Measurements from ENCODE around the gene DNER.
"Not testable (repeated sequence)": the region's sequence is repeated elsewhere in the genome, so short reads cannot be mapped to it uniquely, and the experiment has no call there.

The DNER gene

DNA sequence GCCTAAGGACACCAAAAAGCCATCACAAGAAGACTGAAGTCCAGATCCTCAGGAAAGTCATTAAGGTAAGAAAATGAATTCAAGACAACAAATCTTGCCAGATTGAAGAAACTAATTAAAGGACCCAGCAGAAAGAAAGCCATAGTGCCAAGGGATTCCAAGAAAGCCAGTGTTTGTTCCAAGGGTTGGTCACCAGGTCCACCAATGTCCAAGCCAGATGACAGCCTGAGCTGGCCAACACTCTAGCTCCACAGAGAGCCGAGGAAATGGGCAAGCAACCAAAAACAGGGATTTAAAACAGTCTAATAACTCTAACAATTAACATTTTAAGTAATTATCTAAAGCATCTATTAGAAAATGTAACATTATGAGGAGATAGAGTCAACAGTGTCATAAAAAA, 49.2 kb downstream of the DNER start:
- DNase-seq: no peak

DNA sequence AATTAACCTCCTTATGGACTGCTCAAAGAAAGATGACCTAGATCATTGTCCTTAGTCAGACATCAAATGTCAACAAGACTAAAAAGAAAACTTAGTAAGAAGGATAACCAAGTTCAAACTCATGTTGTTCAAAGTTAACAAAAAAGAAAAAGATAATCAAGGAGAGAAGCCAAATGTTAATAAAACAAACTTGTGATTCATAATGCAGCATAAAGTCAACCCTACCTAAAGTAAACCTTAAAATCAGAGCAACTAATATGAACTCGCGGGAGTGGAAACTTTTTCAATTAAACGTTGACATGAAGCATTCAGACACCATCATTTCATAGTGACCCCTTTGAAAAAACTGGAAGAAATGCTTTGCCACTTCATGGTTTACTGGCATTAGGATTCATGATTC, 52.9 kb downstream of the DNER start:
- DNase-seq: no peak

DNA sequence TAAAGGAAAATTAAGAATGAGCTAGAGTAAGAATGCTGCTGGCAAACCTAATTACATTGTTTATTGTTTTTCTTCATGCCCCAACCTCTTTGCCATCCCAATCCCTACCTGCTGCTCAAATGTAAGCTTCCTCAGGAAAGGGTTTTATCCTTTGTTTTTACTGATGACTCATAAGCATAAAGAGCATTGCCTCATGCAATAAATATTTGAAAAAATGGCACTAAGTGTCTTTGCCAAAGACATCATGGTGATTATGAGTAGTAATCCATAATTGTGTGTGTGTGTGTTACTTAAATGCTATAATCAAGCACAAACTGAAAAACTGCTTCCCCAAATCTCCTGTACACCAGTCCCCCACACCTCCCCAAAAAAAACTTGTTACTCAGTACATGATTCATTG, 53.4 kb downstream of the DNER start:
- no peak for DNase-seq

DNA sequence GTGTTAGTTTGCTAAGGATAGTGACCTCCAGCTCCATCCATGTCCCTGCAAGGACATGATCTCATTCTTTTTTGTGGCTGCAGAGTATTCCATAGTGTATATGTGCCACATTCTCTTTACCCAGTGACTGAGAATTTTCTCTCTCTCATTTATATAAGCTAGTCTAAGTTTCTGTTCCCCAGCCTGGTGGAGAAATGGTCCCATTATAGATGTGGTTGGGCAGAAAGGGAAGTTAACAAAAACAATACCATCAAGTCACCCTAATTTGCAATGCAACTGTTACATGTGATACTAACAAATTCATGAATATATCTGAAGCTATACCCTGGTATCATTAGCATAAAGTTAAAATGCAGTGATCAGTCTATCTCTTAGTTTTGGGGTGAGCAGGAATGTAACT, 54.0 kb downstream of the DNER start:
- DNase-seq: no peak

DNA sequence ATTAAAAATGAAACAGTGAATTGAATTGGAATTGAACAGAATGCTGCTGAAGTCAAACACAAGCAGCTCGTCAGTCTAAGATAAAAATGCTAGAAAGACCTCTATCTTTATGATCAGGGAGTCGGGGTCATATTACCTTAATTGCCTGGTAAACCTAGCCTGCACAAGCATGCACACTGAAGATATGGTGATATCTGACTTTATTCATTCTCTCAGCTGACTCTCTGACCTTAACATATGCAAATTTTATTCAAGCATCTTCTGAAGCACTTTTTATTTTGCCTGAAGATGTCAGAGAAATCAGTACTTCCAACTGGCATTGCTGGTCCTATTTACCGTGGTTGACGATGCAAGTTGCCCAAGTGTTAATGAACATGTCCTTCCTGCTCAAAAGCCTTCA, 56.4 kb downstream of the DNER start:
- no peak for DNase-seq

DNA sequence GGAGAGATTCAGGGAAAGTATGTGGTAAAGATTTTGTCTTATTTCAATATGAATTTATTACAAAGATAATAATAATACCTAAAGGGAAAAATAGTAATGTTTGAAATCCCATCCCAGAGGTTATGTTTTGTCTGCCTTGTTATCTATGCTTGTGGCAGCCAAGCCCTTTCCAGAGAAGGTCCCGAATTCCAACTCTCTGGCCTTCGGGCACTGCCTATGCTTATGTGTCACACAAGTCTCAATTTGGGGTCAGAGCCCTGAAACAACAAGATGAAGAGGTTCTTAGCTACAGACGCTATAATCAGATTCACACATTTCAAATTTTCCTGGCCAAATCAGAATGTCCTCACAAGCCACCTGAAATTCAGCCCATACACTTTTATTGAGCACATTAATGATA, 59.9 kb downstream of the DNER start:
- DNase-seq: no peak

DNA sequence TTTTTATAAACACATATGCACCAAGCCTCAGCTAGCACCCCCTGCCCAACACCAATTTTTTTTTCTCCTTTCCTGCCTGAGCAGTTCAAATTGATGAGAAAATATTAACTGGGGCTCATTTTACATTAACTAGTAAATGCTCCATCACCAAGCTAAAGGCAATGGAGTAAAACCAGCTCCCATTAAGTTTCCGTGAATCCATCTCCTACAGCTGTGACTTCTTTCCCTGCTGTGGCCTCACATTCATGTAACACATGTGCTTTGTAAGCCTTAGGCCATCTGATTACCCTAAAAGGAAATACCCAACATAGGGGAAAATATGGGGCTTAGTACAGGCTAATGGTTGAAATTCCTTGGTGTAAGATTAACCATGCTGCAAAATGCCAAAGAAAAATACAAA, 60.8 kb downstream of the DNER start:
- DNase-seq: no peak

DNA sequence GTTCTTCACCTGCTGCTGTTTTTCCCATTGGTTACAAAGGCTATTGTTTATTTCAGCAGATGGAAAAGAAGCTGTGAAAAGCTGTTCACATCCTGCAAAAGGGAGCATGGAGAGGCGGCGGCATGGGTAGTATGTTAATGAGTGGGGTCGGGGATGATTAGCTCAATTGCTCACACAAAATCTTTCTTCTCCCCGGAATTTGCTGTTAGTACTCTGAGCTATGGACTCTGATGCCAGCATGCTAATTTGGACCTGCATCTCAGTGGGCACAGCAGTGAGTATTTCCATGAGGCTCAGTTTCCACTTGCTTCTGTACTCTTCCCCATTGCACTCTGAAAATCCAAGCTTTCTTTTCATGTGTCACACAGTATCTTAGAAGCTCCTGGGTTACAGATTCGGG, 61.6 kb downstream of the DNER start:
- no peak for DNase-seq

DNA sequence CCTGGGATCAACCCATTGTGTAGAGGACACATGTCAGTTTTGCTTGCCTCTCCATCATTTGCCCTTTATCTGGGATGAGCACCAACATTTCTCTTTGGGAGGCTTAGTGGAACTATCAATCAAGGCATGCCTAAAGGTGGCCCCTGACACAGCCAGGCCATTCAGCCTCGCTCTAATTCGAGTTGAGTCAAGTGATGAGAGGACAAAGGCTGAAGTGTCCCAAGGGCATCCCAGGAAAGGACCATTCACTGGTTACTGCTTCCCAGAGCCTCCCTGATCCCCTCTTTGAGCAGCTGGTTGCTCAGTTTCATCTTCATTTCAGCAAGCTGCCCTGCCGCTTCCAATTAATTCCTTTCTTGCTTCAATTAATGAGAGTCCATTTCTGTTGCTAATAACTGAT, 63.5 kb downstream of the DNER start:
- DNase-seq: no peak

DNA sequence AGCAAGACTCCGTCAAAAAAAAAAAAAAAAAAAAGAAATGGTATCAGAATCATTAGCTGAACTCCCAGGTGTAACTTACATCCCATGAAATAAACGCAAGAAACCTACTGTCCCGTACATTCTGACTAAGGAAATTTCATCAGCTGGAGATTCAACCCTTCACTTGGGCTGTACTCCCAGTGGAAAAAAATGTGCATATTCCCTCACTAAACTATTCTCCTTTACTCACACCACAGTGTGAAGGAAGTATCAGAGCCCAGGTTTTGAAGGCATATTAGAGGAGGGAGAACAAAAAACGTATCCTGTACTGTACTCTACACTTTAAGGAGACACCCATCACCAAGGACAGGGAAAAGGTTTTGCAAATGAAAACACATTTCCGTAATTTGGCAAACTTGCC, 64.3 kb downstream of the DNER start:
- DNase-seq: no peak

DNA sequence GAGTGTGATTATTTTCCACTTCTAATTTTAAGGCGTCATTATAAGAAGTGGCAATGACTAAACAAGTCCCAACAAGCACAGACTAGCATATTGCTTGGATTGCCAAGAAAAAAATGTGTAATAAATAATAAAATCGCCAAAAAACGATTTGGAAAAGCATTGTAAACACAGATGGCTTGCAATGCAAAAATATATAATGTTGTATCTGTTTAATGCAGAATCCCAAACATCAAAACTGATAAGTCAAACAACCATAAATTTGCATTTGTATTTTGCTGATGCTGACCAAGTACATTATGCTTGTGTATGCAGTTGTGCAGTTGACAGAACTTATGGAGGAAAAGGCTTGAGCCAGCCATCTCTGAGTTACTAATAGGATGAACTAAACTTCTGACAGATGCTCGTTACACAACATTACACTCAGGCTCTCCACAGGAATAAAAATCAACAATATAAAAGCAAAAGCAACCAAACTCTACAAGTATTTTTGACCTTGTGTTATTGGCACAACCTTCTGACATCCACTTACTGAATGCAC, 68.1 kb downstream of the DNER start:
- no peak for DNase-seq

DNA sequence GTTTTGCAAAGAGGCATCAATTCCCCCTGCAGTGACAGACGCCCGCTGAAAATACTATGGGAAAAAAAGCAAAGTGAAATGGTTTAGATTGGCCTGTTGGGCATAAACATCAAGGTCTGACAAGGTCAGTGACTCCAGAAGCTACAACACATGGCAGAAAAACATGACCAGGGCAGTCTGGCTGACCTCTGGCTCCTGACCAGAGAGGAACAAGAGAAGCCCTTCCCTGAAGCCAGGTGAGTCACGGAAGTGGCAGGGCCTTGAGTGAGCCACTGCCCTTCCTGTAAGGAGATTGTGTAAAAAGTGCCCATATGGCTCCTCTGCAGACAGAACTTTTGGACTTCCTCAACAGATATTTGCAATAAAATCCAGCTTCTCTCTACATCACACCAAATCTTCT, 72.0 kb downstream of the DNER start:
- DNase-seq: no peak

DNA sequence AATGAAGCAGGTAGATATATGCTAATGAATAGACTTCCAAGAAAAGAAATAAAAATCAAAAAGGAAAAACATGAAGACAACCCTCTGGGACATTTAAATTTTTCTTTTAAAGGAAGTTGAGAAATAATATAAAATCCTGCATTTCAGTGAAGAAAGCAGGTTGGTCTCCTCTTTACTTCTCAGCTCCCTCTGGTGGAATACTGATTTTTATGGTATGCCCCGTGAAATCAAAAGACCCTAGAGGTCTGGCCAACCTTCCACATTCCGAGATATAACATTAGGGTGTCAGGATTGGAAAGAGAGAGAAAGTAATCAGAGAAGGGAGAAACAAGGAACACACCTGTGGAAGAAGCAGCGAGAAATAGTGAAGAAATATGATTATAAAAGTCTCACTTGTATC, 72.7 kb downstream of the DNER start:
- DNase-seq: no peak

DNA sequence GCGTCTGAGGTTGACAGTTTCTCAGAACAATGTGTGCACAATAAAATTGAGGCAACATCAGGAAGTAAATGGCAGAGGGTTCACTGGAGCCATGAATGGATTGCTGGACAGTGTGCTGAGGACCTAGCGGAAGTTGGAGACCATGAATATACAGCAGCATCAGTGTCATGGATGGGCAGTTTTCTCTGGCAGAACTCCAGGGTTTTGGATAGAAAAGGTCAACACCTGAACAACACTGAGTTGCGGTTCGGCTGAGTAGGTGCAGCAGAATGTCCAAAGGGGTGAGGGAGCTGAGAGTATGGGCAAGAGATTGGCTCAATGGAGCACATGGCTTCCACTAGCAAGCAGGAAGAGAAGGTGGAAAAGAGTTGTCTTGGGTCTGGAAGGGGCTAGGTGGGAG, 73.7 kb downstream of the DNER start:
- DNase-seq: no peak

DNA sequence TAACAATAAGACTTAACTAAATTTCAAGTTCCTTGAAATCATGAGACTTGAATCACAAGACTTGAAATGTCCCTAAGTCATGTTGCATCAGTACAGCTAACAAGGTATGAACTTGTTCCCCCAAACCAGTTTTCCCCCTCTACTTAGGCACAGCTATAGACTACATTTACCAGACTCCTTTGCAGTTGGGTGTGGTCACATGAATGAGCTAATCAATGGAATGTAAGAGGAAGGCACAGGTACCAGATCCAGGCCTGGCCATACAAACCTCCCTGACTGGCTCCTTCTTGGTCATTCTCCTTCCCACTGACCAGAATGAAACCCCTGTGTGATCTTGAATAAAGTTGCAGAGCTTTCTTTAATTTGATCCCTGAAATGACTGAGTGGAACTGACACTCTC, 77.8 kb downstream of the DNER start:
- no peak for DNase-seq

DNA sequence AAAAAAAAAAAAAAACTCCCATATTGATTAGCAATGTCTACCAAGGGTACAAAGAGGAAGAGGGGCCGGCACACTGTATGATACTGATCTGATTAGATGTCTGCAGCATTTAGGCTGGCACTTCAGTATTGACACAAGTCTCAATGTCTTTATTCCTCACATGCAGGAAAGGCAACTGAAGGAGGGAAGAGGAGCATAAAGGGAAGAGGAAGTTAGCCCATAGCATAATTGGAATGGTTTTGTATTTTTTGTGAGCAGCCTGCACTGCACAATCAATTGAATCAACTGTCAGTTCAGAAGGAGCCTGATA, 79.0 kb downstream of the DNER start:
- no peak for DNase-seq

DNA sequence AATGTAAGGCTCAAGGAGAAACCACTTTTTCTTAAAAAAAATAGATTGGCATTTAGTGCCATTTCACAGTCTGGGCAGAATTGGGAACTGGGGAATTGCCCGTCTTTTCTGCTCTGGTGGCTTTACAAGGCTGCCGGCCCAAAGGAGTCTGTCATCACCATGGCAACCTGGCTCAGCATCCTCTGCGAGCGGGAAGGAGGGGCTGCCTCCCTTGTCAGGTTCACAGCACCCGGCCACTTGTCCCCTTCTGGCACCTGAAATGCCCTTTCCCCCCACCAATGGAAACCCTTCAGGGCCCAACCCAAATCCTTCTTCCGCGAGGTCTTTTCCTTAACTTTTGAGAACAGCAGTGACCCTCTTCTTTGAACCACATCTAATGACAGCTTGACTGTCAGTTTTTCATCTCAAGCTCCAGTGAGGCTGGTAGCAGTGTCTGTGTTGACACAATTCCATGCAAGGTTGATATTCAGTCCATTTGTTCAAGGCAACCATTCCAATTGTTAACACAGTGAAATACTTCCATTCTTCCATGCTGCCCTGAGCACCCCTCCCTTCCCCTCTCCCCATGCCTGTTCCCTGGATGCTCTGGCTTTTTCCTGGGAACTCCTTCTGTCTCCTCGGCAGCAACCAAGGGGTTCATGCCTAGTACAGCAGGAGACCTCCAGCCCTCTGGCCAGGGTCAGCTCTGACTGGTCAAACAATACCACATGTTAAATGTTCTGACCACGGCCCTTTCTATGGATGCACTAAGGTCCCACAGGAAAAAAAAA, 79.6 kb downstream of the DNER start:
- DNase-seq: no peak

DNA sequence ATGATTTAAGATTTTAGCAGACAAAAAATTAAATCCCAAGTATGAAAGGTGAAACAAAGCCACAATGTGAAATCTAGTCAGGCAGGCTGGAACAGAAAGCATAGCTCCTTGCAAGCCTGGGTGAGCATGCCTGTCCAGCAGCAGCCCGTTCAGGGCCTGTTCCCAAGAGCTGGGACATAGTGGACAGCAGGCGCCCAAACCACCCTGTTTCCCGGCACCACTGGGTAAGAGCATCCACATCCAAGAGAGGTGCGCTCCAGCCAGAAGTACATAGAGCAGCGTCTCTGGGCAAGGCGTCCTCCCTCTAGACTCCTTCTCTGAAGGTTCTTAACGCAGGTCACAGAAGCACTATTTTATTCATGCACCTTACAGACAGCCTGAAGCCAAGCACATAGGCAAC, 80.8 kb downstream of the DNER start:
- no peak for DNase-seq

DNA sequence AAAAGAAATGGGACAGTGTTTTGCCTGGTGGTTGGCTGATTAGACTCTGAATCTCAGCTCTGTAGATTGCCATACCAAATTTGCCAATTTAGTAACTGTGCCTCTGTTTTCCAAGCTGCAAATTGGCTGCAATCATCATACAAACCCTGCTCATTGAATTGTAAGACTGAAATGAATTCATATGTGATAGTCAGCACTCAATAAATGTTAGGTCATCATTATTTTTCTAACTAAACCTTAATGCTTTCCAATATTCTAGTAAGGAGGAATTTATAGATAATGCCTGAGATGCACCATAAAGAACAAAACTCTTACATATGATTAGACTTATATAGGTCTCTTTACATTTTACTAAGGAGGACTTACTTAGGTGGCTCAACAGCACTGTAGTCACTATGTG, 85.3 kb downstream of the DNER start:
- DNase-seq: no peak

DNA sequence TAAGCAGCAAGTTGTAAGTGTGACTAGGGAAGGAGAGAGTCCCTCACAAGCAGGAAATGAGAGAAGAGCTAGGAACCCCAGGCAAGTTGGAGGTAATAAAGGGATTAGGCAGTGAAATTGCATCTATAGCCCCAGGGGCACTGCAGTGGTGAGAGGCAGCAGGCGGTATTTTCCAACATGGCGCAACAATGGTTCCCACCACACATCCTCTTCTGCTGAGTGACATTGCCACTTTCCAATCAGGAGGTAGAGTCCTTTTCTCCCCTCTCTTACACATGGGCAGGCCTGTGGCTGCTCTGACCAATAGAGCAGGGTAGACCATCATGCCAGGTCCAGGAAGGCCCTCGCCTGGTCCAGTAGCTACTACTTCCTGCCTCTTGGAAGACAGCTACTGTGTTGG, 86.6 kb downstream of the DNER start:
- DNase-seq: peak; percentile 8

DNA sequence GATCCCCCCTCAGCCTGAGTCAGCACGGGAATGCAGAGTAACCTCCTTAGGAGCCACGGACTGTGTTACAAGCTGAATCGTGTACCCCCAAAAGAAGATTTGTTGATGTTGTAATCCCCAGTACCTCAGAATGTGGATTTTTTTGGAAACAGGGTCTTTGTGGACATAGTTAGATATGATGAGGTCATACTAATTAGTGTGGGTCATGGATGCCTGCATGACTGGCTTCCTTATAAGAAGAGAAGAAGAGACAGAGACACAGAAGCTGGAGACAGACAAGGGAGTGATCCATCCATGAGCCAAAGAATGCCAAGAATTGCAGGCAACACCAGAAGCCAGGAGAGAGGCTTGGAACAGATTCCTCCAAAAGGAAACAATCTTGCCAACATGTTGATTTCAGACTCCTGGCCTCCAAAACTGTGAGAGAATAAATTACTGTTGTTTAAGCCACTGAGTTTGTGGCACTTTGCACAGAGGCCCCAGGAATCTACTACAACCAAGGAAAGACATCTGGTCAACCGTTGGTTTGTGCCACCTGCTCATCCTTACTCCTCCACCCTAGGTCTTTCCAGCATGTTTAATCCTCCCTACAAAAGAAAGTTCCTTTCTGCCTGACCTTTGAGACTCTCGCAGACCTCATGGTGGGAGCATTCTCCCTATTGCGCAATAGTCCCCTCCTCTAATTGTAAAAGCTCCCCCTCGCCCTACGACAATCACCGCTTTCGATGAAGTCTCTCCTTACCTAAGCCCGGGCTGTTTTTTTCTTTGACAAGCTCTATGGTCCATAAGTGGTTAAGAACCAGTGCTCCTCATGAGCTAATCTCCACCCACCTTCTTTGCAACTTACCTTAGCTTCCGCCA, 91.6 kb downstream of the DNER start:
- no peak for DNase-seq

DNA sequence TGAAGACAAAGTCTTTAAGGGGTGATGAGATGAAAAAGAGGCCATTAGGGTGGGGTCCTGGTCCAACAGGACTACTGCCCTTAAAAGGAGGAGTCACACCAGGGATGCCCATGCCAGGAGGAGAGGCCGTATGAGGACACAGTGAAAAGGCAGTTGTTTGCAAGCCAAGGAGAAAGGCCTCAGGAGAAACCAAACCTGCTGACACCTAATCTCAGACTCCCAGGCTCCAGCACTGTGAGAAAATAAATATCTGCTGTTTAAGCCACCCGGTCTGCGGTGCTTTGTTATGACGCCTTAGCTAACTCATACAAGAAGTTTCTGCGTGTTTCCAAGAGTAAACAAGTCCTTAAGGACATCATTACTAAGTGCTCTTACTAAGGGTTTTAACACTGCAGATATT, 93.6 kb downstream of the DNER start:
- no peak for DNase-seq

DNA sequence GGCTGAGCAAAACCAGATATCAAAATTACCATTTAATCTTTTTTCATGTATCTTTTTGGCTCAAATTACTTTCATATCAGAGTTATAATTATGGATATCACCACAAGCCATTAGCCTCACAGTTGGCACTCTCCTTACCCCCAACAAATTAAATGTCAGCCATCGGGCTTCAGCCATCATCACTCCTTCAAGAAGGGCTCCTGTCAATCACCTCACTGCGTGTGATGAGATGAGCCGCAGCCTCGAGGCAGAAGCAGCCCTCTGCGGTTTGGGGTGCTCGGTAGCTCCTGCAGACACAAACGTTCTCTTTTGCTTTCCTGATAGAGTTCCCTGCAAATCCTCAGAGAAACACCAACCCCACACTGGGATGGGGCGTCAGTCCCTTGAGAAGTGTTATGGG, 94.1 kb downstream of the DNER start:
- no peak for DNase-seq

DNA sequence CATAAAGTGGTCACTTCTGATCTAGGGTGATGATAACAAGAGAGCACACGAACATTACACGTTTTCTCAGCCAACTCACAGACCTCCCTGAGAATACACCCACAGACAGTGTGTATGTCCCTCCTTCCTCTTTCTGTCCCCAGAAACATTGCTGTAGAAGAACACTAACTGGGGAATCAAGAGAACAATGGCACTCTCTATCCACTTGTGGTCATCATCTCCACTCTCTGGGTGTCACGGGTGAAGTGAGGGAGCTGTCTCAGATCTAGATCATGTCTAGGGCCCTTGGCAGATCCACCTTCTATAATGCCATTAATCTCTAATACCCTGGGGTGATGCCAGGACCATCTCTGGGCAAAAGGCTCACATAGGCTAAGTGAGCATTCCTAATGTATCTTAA, 97.9 kb downstream of the DNER start:
- no peak for DNase-seq

DNA sequence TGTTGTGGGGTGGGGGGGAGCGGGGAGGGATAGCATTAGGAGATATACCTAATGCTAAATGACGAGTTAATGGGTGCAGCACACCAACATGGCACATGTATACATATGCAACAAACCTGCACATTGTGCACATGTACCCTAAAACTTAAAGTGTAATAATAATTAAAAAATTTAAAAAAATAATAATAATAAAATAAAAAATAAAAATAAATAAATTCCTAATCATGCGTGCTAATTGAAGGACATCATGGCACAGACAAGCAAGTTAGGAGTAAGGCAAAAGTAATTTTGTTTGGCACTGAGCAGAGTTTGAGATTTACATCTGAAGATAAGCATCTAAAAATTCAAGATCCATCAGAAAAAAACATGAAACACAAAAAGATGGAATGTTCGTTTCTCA, 100.3 kb downstream of the DNER start:
- DNase-seq: not testable (repeated sequence)

Data from inflammatory macrophage treated with lipopolysaccharide for 4 hours (primary cell).